ENCODE measurements around the gene SLC47A1.
"Not testable (repeated sequence)": the region's sequence is repeated elsewhere in the genome, so short reads cannot be mapped to it uniquely, and the experiment has no call there.

Gene SLC47A1

DNA sequence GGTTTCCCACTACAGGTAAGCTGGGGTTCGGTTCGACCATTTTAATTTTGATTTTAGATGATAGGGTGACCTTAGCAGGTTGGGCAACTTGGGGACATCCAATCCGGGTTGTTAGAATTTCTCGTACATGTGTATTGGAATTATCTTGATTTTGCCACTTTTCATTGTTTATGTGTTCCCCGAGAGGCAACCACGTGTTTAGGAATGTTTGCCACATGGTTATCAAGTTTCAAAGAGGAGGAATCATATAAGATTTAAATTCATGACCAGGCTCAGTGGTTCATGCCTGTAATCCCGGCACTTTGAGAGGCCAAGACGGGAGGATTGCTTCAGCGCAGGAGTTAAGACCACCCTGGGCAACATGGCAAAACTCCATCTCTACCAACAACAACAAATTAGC is 10.0 kb upstream of the SLC47A1 start:
- DNase-seq: no peak

DNA sequence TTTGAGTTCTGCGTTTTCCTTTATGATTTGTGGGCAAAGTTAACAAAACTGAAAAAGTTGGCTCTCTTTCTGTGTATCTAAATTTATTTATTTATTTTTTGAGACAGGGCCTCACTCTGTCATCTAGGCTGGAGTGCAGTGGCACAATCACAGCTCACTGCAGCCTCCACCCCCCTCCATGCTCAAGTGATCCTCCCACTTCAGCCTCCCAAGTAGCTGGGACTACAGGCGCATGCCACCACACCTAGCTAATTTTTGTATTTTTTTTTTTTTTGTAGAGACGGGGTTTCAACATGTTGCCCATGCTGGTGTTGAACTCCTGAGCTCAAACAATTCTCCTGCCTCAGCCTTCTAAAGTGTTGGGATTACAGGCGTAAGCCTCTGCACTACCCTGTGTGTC is 6.7 kb upstream of the SLC47A1 start:
- DNase-seq: not testable (repeated sequence)

DNA sequence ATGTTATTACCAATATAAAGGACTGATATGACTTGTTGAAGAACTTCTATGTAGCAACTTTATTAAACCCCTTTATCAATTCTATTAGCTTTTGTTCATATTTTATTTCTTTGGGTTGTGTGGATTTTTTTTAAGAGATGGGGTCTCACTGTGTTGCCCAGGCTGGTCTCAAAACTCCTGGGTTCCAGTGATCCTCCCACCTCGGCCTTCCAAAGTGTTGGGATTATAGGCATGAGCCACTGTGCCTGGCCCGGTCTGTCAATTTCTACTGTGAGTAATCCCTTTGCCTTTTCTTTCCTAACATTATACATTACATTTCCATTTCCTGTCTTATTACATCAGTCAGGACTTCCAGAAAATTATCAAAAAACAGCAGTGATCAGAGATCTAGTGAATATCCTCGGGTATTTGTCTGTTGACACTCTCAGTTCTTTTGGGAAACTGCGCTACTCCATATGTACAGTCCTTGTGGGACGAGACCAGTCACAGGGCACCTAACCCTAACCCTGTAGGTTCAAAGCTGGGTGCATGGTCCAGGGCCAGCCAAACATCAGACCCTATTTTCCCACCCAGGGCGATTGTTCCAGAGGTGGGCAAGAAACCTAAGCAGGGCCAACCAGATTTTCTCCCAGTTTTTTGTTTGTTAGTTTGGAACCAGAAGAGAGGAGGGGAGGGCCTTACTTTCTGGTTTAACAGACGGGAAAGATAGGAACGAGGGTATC is 1.7 kb upstream of the SLC47A1 start:
- no peak for DNase-seq

DNA sequence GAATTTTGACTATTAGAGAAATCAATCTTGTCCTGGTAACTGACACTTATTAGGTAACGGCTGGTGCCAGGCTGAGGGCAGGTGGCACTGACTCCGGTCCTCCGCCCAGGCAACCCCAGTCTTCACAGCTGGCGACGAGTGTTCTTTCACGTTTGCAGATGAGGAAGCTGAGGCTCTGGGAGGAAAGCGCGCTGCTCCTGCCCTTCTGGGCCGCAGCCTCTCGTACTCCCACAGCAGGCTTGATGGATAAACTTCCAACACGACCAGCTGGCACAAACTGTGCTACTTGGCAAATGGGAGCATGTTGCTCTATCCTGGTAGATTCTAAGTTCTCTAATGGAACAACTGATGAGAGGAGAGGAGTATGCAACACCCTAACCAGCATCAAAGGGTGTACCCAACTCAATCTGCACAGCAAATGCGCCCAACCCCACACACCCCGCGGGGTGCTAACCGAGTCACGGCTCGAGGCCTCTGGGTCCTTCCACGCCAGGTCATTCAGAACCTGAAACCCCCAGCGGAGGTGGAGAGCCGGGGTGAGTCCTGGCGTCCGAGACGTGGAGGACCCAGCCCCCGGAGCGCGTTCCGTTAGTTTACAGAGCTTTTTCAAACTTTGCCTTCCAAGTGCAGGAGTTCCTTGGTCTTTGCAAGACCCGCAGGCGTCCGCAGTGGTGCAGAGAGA is 477 bp upstream of the SLC47A1 start:
- DNase-seq: no peak

DNA sequence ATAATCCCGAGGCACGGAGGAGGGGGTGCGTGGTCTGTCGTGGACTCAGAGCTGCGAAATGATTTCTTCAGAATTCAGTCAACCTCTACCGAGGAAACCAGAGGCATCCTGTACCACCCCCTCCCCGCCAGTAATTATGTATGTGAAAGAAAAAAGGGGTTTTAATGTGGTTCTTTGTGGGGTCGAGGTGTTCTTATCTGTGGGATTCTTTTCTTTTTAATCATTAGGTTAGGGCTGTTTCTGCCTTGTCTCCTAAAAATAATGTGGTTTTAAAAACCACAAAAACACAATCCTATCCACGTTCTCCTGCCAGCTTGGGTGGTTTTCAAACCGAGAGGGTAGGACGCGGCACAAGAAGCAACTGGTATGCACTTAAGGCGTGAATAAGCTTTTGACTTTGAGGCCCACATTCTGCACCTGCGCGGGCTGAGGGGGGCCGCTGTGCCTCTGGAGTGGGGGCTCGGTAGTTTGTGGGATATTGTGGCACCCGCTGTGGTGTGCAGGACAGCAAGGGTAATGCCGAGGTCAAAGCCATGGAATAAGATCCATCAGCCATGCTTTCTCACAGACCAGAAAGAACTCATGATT is 1.0 kb downstream of the SLC47A1 start:
- DNase-seq: peak; percentile 5

DNA sequence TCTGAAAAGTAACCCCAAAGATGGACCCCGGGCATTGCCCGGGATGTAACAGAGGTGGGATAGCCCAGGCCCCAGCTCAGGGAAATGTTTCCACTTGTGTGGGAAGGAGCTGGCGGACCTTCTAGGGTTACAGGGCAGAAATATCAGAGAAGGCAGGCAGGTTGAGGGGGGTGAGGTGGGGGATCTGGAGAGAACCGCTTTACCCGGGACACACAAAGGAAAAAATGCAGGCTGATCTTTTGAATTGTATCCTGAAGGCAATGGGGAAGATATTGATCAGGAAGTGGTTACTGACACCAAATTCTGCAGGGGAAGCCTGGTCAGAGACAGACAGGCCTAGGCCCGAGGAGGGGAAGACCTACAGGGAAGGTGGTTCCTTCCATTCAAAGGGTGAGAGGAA is 3.5 kb downstream of the SLC47A1 start:
- no peak for DNase-seq

DNA sequence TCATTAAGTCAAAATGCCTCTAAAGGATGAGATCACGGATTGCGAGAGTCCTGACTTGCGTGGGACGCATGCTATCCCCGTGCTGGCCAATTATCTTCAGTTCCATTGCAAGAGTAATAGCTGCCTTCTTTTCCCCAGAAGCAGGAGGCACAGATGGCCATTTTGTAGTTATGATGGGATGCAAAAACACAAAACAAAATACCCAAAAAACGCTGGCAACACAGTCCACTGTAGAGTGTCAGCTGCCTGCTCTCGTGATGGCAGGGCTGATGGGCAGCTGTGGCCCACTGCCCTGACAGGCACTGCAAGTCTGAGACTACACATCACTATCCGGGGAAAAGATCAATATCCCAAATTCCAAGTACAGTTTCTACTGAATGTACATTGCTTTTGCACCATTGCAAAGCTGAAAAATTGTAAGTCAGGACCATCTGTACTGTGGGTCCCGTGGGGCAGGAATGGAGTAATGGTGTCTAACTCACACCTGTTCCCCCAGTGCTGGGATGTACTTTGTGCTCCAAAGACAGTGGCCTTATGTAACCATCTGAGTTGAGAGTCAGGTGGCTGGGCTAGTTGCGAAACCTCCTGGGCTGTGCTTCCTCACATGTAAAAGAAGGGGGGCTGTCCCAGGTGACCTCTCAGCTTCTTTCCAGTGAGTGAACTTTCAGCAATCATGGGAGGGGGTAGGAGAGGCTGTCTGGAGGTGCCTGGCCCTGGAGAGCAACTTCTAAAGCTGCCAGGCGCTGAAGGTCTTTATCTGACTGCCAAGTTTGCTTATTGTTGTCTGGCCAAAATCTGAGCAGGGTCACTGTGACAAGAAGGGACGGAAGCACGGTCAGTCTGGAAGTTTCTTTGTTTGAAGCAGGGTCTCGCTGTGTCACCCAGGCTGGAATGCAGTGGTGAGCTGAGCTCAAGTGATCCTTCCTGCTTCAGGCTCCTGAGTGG is 4.7 kb downstream of the SLC47A1 start:
- no peak for DNase-seq

DNA sequence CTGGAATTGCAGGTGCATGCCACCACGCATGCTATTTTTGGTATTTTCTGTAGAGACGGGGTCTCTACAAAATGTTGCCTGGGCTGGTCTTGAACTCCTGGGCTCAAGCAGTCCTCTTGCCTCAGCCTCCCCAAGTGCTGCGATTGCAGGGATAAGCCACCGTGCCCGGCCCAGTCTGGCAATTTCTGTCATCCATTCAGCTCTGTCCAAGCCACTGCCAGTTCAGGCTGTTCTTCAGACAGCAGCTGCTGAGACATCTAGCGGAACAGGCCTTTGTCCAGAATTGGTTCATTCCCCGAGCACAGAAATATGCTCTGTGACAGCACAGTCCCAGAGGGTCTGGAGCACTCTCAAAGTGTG is 5.4 kb downstream of the SLC47A1 start:
- no peak for DNase-seq

DNA sequence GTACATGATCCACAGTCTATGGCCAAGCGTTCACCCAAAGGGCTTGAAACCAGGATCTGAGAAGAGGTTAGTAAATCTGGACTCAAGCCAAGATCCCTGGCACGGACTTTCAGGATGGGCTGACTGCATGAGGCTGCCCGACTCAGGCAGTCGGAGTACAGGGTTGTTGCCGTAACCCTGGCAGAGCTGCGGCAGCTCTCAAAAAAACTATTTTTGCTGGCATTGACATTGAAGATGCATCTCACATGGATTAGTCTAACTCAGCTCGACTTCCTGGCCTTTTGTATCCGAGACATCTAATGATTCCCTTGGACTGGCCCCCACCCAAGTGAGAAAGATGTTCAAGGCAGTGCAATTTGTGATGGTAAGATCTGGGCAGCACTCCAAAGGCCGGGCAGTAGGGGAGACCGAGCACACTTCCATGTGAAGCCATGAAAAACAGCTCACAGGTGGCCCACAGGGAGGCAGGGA is 6.2 kb downstream of the SLC47A1 start:
- DNase-seq: no peak

DNA sequence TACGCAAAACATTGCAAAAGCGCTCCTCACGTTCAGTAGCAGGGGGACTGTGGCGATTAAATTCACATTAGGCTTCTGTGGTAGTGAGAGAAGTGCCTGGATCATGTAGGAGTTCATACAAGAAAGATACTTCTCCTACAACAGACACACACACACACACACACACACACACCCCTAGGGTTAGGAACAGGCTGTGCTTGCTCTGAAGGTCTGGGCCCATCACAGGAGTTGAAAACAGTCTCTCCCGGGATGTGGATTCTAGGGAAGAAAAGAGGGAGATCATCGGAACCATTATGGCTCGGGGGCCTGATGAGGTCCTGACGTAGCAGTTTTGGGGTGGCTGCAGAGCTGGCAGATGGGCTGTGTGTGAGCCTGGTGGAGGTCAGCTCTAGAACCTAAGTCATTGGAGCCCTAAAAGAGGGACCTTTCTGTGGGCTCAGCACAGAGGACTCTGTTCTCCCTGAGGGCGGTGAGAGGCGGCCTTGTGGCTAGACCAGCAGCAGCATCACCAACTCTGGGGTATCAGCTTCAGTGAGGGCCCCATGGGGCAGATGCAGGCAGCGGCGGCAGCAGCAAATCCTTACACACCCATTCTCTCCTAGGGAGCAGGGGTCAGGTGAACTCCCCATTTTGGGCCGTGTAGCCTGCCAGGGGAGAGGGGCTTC is 7.2 kb downstream of the SLC47A1 start:
- no peak for DNase-seq

DNA sequence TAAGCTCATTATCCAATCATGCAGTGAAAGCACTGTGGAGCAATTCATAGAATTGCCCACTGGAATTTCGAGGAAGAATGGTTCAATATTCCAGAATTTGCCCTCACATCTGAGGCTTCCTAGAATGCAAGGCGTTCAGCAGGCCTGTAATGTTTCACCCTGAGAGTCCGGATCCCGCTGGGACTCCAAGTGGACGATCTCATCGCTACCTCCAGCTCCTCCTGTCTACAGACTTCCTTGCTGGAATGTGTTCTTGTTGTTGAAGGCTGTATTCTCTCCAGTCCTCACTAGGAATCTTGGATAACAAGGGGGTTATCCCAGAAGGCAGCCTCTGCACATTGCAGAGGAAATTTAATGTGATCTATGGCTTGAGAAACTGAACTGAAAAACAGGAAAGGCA is 7.8 kb downstream of the SLC47A1 start:
- DNase-seq: no peak

DNA sequence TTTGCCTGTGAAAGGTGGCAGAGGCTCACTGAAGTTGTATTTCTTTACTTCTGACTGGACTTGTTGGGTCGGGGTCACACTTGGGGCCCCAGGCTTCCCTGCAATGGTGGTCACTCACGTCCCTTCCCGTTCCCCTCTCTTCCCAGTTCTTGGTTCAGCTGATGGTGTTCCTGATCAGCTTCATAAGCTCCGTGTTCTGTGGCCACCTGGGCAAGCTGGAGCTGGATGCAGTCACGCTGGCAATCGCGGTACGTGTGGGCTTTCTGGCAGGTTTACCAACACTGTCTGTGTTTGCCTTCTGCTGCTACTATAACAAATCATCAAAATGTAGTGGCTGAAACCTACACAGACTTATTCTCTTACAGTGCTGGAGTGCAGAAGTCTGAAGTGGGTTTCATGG is 8.6 kb downstream of the SLC47A1 start:
- no peak for DNase-seq

DNA sequence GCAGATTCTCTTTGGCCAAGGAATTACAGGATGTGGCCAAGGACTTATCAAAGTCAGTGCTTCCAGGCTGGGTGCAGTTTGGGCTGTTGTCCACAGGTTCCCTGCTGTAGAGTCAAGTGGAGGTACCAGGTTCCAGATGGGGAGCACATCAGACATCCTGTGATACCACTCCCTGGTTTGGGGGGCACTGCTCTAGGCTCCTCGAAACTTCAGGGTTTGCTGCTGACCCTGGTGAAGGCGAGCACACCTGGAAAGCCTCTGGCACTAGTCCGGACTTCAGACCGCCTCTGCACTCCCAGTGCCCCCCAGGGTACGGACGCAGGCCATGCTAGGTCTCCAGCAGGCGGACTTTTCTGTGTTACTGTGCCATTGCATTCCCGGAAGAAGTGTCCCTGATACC is 10.7 kb downstream of the SLC47A1 start:
- no peak for DNase-seq

DNA sequence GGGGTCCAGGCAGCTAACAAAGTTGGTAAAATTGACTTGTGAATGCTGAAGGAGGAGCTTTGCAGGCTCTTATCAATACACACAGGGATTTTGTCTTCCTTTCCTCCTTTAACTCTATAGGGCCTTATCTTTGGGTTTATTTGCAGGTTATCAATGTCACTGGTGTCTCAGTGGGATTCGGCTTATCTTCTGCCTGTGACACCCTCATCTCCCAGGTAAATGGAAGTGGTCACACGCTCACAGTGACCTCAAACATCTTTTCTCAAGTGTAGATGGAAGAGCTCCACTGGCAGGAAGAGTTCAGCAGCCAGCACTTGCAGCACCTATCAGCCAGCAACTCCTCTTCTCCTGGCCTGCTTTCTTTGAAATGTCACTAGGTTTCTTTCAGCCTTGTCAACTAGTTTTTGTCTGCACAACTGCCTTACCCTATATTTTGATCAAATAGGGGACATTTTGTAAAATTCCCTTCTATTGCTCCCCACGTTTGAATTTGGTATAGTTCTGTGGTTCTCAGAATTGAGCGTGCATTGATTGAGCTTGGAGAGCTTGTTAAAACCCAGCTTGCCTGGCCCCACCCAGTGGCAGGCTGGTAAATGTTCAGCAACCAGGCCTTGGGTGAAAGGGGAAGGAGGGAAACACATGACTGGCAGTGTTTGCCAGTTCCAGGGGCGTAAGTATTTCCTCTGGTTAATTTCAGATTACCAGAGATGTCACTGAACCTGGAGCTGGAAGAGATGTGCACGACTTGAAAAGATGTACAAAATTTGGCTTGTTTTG is 12.8 kb downstream of the SLC47A1 start:
- DNase-seq: peak; percentile 6

DNA sequence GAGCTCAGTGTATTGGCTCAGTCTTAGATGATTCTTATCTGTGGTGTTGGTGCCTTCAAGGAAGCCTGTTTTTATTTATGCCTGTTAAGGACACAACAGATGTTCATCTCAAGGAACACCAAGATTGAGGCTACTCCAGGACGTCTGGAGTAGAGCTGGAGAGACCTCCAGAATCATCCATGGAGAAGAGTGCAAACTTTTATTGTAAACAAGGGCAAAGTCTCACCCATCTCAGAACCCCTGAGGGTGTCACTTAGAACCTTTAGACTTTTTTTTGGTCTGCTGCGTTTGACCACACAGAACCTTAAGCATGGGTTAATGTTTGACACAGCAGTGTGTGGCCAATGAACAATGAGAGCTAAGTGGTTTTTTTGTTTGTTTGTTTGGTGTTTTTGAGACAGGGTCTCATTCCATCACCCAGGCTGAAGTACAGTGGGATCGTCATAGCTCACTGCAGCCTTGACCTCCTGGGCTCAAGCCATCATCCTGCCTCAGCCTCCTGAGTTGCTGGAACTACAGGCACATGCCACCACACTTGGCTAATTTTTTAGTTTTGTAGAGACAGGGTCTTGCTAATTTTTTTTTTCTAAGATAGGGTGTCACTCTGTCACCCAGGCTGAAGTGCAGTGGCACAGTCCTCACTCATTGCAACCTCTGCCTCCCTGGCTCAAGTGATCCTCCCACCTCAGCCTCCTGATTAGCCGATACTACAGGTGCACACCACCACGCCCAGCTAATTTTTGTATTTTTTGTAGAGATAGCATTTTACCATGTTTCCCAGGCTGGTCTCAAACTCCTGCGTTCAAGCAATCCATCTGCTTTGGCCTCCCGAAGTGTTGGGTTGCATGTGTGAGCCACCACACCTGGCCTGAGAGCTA is 16.3 kb downstream of the SLC47A1 start:
- DNase-seq: no peak

DNA sequence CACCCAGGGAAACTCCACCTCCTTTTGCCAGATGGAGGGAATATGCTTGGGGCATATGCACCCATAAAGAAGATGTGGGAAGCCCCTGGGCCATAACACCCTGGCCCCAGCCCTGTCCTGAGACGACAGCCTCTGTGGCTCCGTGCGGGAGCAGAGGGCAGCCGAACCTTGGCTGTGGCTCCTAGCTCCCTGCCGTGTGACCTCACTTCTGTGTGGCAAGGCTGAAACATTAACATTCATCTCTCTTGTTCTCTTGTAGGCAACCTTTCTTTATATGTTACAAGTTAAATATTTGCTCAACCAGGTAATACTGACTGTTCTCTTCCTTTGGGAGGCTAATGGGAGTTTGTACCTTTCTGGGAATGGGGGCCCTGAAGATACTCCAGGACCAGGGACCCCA is 17.5 kb downstream of the SLC47A1 start:
- no peak for DNase-seq

DNA sequence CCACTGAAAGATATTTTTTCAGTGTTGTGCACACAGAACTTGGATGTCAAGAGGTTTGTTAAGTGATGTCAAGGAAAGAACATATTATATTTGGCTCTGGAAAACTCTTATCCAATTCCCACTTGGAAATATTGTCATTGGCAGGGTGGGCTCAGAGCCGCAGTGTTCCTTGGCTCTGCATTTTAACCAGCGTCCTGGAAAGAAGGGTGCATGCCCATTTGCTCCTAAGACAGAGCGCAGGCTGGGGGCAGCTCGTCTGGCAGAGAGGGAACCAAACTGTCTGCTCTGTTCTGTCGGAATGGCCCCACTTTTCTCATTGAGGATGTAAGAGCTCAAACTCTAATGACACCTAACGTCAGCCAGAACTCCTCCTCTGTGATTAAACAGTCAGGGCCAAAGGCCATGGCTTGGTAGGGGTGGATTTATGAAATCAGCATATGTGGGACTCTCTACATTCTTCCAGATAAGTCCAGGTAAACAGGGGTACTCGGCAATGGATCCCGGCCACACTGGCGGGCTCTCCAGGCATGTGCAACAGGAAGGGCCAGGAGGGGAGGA is 18.0 kb downstream of the SLC47A1 start:
- no peak for DNase-seq

DNA sequence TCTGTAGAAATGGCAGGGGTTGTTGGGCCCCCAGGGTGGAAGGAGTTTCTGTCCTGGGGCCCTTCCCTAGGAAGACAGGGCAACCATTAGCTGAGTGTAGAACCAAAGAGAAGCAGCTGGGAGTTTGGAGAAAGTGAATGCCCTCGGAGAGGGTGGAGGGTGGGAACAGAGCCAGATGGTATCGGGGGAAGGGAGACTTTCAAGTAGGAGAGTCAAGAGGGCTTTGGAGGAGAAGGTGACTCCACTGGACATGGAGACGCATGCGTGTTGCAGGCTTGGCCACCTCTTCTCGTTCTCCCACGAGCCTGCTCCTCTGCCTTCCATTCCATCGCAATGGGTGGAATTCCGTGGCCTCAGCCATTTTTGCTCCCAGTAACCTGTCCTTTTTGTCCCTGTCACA is 19.4 kb downstream of the SLC47A1 start:
- DNase-seq: no peak

DNA sequence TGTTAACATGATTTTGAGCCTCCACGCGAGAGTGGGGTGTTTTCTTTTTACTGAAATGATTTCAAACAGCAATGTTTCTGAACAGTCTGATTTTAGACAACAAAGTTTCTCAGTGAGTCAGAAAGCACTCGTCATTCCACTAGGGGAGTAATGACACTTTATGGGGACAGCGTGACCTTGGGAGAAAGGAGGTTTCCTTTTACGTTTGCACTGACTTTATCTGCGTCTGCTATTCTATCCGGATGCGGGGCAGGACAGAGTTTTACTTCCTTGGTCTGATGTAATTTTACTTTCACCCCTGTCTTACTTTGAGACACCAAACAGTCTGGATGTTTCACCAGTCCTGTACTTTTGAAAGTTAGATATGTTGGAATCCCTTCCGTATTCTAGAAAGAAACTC is 20.7 kb downstream of the SLC47A1 start:
- no peak for DNase-seq

DNA sequence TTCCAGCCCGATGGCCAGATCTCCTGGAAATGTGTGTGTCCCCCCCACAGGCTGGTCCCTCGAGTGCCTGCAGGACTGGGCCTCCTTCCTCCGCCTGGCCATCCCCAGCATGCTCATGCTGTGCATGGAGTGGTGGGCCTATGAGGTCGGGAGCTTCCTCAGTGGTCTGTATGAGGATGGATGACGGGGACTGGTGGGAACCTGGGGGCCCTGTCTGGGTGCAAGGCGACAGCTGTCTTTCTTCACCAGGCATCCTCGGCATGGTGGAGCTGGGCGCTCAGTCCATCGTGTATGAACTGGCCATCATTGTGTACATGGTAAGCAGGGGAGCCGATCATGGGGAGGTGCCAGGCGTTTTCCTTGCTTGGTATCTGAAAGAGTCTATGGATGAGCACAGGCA is 22.1 kb downstream of the SLC47A1 start:
- no peak for DNase-seq

DNA sequence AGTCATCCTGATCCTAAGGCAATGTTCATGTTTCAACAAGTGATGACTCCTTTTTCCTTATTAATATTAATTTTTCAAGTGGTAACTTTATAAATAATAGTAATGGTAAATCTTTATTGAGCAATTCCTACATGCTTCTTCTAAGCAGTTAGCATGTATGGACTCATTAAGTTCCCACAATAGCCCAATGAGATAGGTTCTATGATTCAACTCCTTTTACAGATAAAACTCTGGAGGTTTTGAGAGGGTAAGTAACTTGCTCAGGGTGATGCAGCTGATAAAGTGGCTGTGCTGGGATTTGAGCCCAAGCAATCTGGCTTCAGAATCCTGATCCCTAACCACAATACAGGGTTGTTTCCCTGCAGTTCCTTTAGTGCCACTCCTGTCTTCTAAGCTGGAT is 25.3 kb downstream of the SLC47A1 start:
- DNase-seq: no peak
